Endothelial cell of umbilical vein (primary cell): ENCODE data around the gene SSUH2. TPM values are rescaled to one million over a fixed set of nuclear protein-coding genes. Genes with fewer than 3 reads are reported as not detected.

ENCODE experiments used
- BruUV-seq: library from RNA; stranded (reverse); fragments of 400-500 nt; replicated peaks from 2 replicates; lab custom pipeline; 2021; lab: Mats Ljungman, UMichigan
- CTCF ChIA-PET: fragments of 300-600, 350-600 bp; sonication (Branson Sonifier 250); formaldehyde crosslinking; loops from one replicate; lab custom pipeline; 2021; ENCODE audit warnings: antibody characterized with exemption, inconsistent platforms; lab: Charles Lee
- POLR2A ChIA-PET: fragments of 300-600, 350-600 bp; sonication (Branson Sonifier 250); formaldehyde crosslinking; loops from one replicate; lab custom pipeline; 2021; ENCODE audit warnings: antibody characterized with exemption, inconsistent platforms; lab: Charles Lee
- DNase-seq: peaks from one replicate; pipeline ENCODE4 v3.0.0-alpha.2; 2011; ENCODE audit warnings: low read depth, low spot score
- FAIRE-seq: peaks from 2 replicates; lab custom pipeline; 2011; peaks lifted over from hg19 to GRCh38; lab: Jason Lieb, UNC
- H2AFZ ChIP-seq: 2 replicates; pipeline ENCODE4 v1.6.0; 2012; ENCODE audit warnings: low read depth, low read length, control low read depth, inconsistent platforms
- H3K27ac ChIP-seq: 2 replicates; pipeline ENCODE4 v1.5.1; 2011; ENCODE audit warnings: low read depth, mild to moderate bottlenecking, control low read depth, low read length, moderate library complexity; ENCODE audit not compliant: insufficient read depth
- H3K27me3 ChIP-seq, 2 experiments: 2 replicates each; pipeline versions ENCODE4 v1.6.0 to v1.6.1; 2011; ENCODE audit warnings: low read length in 2 of 2, mixed read lengths in 1 of 2; ENCODE audit not compliant: control insufficient read depth in 2 of 2, insufficient read depth in 2 of 2
- H3K36me3 ChIP-seq, 2 experiments: 2 replicates in 1 of 2; 3 replicates in 1 of 2; pipeline ENCODE4 v1.5.1; 2011; ENCODE audit warnings: low read length in 2 of 2, mild to moderate bottlenecking in 1 of 2, moderate library complexity in 1 of 2; ENCODE audit not compliant: control insufficient read depth in 2 of 2, insufficient read depth in 2 of 2; ENCODE audit errors: extremely low read depth in 1 of 2
- H3K4me1 ChIP-seq: 3 replicates; pipeline ENCODE4 v1.5.1; 2011; ENCODE audit warnings: mild to moderate bottlenecking, low read length; ENCODE audit not compliant: control insufficient read depth, insufficient read depth; ENCODE audit errors: extremely low read depth
- H3K4me2 ChIP-seq: 2 replicates; pipeline ENCODE4 v1.6.1; 2011; ENCODE audit warnings: low read length, control low read depth, mixed read lengths; ENCODE audit not compliant: insufficient read depth
- H3K4me3 ChIP-seq, 3 experiments: fragments of 200-600 bp in 1 of 3; sonication (generic), shearing (Covaris generic) in 1 of 3; replicated peaks in 1 of 3; 2 replicates each; pipeline ENCODE4 v1.5.1; 2011 to 2016; ENCODE audit warnings: control low read depth in 3 of 3, low read length in 3 of 3, mild to moderate bottlenecking in 2 of 3, inconsistent platforms in 1 of 3, low read depth in 1 of 3, moderate library complexity in 1 of 3; ENCODE audit not compliant: insufficient read depth in 1 of 3
- H3K79me2 ChIP-seq: 2 replicates; pipeline ENCODE4 v1.6.0; 2012; ENCODE audit warnings: low read length, inconsistent platforms; ENCODE audit not compliant: control insufficient read depth, insufficient read depth
- H3K9ac ChIP-seq: replicated peaks from 2 replicates; pipeline ENCODE3; 2011; ENCODE audit warnings: low read length, control low read depth; ENCODE audit not compliant: insufficient read depth; ENCODE audit errors: extremely low read depth
- H3K9me1 ChIP-seq: replicated peaks from 3 replicates; pipeline ENCODE4 v1.6.0; 2011; ENCODE audit warnings: mild to moderate bottlenecking, low read length; ENCODE audit not compliant: control insufficient read depth, insufficient read depth; ENCODE audit errors: extremely low read depth
- H3K9me3 ChIP-seq: replicated peaks from 2 replicates; pipeline ENCODE4 v1.5.1; 2012; ENCODE audit warnings: low read length, inconsistent platforms; ENCODE audit not compliant: control insufficient read depth, insufficient read depth
- H4K20me1 ChIP-seq: replicated peaks from 2 replicates; pipeline ENCODE3; 2011; ENCODE audit warnings: mild to moderate bottlenecking, low read length; ENCODE audit not compliant: control insufficient read depth, insufficient read depth; ENCODE audit errors: extremely low read depth
- CTCF ChIP-seq, 2 donors: IDR thresholded peaks; 1 replicate in 1 of 2; 2 replicates in 1 of 2; pipeline ENCODE4 v1.5.1; 2011; ENCODE audit warnings: low read length in 2 of 2, mild to moderate bottlenecking in 2 of 2, moderate library complexity in 2 of 2, control low read depth in 1 of 2, inconsistent platforms in 1 of 2, low read depth in 1 of 2; ENCODE audit not compliant: insufficient read depth in 1 of 2; ENCODE audit errors: extremely low read depth in 1 of 2
- EZH2 ChIP-seq: IDR thresholded peaks from 2 replicates; pipeline ENCODE4 v1.6.1; 2012; ENCODE audit warnings: borderline replicate concordance, low read depth, mild to moderate bottlenecking, moderate library complexity, low read length, inconsistent platforms; ENCODE audit not compliant: severe bottlenecking
- FOS ChIP-seq: IDR thresholded peaks from 2 replicates; pipeline ENCODE4 v1.6.1; 2011; ENCODE audit warnings: mild to moderate bottlenecking, low read length, moderate library complexity, borderline replicate concordance; ENCODE audit not compliant: insufficient read depth
- GATA2 ChIP-seq: IDR thresholded peaks from 2 replicates; pipeline ENCODE4 v1.7.0; 2011; ENCODE audit warnings: low read depth, mild to moderate bottlenecking, moderate library complexity, mixed read lengths, low read length; ENCODE audit not compliant: insufficient read length, insufficient read depth
- JUN ChIP-seq: IDR thresholded peaks from 2 replicates; pipeline ENCODE4 v1.6.1; 2011; ENCODE audit warnings: borderline replicate concordance, low read depth; ENCODE audit not compliant: insufficient read length, insufficient read depth
- MAX ChIP-seq: IDR thresholded peaks from 2 replicates; pipeline ENCODE4 v1.6.1; 2011; ENCODE audit not compliant: insufficient read depth, insufficient read length
- MYC ChIP-seq: IDR thresholded peaks from one replicate; pipeline ENCODE4 v1.6.1; 2011; ENCODE audit warnings: mild to moderate bottlenecking, low read depth, low read length
- POLR2A ChIP-seq: IDR thresholded peaks from 2 replicates; pipeline ENCODE4 v1.6.1; 2012; ENCODE audit warnings: low read depth, mild to moderate bottlenecking, control low read depth, low read length
- POLR2AphosphoS5 ChIP-seq: IDR thresholded peaks from 2 replicates; pipeline ENCODE4 v1.6.1; 2012; ENCODE audit warnings: low read depth, mild to moderate bottlenecking, control low read depth, low read length, moderate library complexity; ENCODE audit not compliant: insufficient read depth
- dilution Hi-C: fragments of 300-500 bp; cut with MboI; formaldehyde crosslinking; loops from one replicate; pipeline ENCODE4 v1.15.0; 2019; ENCODE audit warnings: low sequenced_read_pairs; ENCODE audit not compliant: extremely low pct_ligation_motif_present
- intact Hi-C: fragments of 100-400 bp; cut with micrococcal nuclease; formaldehyde crosslinking; loops from one replicate; pipeline ENCODE4 v1.10.0; 2022
- polyA plus RNA-seq, 4 experiments: library from polyadenylated mRNA; depleted of rRNA in 3 of 4; stranded (reverse) in 3 of 4; unstranded in 1 of 4; fragments of >200 nt; gene quantifications; 2 replicates each; pipeline versions ENCODE4 v1.2.1 to v1.2.3, GENCODE V29; 2011 to 2012; ENCODE audit warnings: missing spikeins in 1 of 4
- total RNA-seq: library from RNA; stranded (reverse); gene quantifications from 2 replicates; pipeline ENCODE4 v1.2.3, GENCODE V29; 2021

SSUH2 gene
- total and polyA plus RNA-seq, 2 donors (not counting 3 experiments of a cell fraction or from before 2014, with no cell fraction given): 0.44 TPM; not detected in 1

GRCh38 chr3:8667463-8668091 is 23.0 kb upstream of the SSUH2 start:
- DNase-seq (no peak), FAIRE-seq (no peak)
- TF ChIP-seq CTCF (IDR thresholded peaks at IDR 0.05; ENCODE audit: extremely low read depth in 1 of 2, insufficient read depth in 1 of 2, low read depth in 1 of 2, low read length in 2 of 2) (no peak), JUN (no peak), GATA2 (no peak), MAX (no peak), POLR2AphosphoS5 (no peak), FOS (no peak), POLR2A (no peak), EZH2 (no peak), MYC (no peak)
- H3K9me1 ChIP-seq: no peaks in the 10 kb centered on the region
- dilution Hi-C loops (no loop called here), intact Hi-C loops (loop anchor here (10.0 kb wide), 1 partner anchor 297 kb away; the partner anchor contains the start of gene RAD18)
- no peaks in the 10 kb centered on the region for H3K4me1 ChIP-seq
- H3K9me3 ChIP-seq: no peaks in the 10 kb centered on the region
- ChIA-PET CTCF (no interaction called here), POLR2A (no interaction called here)
- H3K4me2 ChIP-seq: no peak overlapping the region
- no peak overlapping the region for H2AFZ ChIP-seq
- H3K36me3 ChIP-seq: no peaks in the 10 kb centered on the region
- BruUV-seq: no TSS peak
- no peak overlapping the region for H3K4me3 ChIP-seq
- peaks cover 0 to 5% of the 10 kb centered on the region in 2 experiments for H3K27me3 ChIP-seq
- H3K27ac ChIP-seq: no peak overlapping the region
- H3K79me2 ChIP-seq: no peaks in the 10 kb centered on the region
- no peak overlapping the region for H3K9ac ChIP-seq
- no peaks in the 10 kb centered on the region for H4K20me1 ChIP-seq
